ENCODE measurements around the gene OTUD6A. TPM values are rescaled to one million over a fixed set of nuclear protein-coding genes. Genes with fewer than 3 reads are reported as not detected.
A peak's percentile ranks its signal among the peaks of the same experiment; 100 is the strongest.

OTUD6A gene, protein sequence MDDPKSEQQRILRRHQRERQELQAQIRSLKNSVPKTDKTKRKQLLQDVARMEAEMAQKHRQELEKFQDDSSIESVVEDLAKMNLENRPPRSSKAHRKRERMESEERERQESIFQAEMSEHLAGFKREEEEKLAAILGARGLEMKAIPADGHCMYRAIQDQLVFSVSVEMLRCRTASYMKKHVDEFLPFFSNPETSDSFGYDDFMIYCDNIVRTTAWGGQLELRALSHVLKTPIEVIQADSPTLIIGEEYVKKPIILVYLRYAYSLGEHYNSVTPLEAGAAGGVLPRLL
- not detected for polyA plus RNA-seq (ENCODE audit: insufficient read depth in 1 of 5, insufficient read length in 5 of 5, low replicate concordance in 1 of 5)
- long read RNA-seq, donor 1 = 0 reads
- long read RNA-seq, donor 2 = 0 reads
- long read RNA-seq, donor 3 = 0 reads
- long read RNA-seq, donor 4 = 0 reads
- long read RNA-seq, donor 5 = 0 reads
- long read RNA-seq, donor 6 = 0 reads
- long read RNA-seq, donor 7 = 0 reads
- long read RNA-seq, donor 8 = 0 reads

DNA sequence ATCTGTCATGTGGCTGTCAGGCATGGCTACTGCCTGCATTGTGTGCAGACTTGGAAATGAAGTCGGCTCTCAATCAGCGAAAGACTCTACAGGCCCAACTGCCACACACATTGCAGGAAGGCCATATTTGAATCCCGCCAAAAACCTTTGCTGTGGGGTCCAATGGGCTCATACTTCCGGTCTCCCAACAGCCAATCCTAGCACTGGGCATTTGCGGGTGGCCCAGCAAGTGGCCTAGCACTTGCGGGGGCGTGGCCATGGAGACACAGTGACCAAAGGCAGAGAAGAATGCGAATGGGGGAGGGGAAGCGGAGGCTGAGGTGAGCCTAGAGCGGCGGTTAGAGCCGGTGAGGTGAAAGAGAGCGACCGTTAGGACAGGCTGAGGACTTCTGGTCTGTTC is at the start of gene OTUD6A:
Gene OTUD6A (plus strand): TSS at position 382 of the 400 bp plus-strand sequence. CDS start 68 bp downstream, outside the sequence.
- DNase-seq = no peak

DNA sequence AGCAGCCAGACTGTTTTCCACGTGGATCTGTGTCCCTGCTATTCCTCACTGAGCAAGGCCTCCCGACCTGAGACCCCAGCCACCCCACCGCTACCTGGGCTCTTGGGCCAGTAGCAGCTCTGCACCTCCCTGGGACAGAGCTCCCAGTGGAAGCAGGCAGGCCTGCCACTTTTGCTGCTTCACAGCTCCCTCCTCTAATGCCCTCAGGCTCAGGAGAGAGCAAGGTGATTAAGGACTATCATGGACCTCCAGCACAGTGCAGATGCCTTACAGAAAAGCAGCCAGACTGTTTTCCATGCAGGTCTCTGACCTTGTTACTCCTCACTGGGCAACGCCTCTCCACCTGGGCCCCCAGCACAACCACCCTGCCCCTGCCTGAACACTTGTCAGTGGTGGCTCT is 49.5 kb upstream of the OTUD6A start:
- DNase-seq = no peak

DNA sequence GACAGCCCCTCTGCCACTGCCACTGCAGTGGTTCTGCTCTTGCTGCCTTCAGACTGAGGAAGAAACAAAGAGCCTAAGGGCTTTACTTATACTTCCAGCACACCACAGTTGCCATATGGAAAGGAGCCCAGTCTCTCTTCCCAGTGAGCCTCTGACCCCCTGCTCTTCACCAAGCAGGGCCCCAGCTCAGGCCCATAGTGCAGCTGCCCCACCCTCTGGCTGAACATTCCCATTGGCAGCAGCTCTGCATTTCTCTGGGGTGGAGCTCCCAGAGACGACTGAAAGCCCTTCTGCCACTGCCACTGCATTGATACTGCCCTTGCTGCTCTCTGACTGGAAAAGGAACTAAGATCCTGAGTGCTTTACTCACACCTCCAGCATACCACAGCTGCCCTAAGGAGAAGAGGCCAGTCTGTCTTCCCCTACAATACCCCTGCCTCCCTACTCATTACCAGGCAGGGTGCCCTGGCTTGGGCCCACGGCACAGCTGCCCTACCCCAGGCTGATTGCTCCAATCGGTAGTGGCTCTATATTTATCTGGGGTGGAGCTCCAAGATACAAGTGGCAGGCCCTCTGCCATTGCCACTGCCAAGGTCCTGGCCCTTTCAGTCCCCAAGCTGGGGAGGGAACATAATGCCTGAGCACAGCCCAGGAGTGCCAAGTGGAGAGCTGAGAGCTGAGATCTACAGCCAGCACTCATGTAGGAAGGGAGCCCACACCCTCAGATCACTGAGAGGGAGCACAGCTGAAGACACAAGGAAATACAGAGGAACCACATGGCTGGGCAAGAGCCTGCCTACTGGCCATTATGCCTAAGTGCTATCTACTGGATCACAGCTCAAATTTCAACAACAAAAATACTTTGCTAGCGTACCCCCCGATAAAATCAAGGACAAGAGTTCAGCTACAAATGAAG is 48.5 kb upstream of the OTUD6A start:
- DNase-seq = peak; percentile 20 to 26

DNA sequence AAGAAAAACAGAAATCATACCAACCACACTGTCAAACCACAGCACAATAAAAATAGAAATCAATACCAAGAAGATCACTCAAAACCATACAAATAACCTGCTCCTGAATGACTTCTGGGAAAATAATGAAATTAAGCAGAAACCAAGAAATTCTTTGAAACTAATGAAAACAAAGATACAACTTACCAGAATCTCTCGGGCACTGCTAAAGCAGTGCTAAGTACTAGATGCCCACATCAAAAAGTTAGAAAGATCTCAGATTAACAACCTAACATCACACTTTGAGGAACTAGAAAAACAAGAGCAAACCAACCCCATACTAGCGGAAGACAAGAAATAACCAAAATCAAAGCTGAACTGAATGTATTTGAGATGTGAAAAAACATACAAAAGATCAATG is 45.7 kb upstream of the OTUD6A start:
- no peak for DNase-seq

DNA sequence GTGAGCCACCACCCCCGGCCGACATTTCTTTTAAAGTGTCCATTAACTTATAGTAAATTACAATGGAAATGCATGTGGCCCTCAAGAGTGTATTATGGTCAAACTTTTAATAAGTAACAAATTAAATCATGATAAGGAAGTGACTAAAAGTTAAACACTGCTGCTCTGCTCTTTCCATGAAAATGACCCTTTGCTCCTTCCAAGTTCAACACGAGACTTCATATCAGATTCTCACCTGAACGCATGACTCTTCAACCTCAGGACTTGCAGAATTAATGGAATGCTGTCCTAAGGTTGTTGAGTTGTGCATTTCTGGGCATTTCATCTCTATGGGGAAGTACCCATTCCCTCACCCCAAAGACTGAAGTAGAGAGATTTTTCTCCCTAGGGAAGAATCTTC is 39.6 kb upstream of the OTUD6A start:
- DNase-seq = no peak

DNA sequence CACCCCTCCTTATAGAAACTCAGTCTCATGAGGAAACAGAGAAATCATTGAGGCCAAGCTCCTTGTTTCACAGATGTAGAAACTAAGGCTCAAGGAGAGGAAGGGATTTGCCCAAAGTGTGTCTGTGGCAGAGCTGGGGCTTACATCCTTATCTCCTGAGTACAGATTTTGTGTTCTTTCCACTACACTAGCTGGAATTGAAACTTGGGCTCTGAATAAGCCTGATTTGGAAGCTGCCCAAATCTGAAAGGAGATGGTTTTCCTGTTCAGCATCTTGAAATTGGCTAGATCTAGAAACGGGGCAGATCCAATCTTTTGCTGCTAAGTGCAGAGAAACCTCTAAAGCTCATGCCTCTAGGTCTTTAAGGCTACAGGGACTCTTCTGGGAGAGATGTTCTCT is 36.8 kb upstream of the OTUD6A start:
- DNase-seq = no peak

DNA sequence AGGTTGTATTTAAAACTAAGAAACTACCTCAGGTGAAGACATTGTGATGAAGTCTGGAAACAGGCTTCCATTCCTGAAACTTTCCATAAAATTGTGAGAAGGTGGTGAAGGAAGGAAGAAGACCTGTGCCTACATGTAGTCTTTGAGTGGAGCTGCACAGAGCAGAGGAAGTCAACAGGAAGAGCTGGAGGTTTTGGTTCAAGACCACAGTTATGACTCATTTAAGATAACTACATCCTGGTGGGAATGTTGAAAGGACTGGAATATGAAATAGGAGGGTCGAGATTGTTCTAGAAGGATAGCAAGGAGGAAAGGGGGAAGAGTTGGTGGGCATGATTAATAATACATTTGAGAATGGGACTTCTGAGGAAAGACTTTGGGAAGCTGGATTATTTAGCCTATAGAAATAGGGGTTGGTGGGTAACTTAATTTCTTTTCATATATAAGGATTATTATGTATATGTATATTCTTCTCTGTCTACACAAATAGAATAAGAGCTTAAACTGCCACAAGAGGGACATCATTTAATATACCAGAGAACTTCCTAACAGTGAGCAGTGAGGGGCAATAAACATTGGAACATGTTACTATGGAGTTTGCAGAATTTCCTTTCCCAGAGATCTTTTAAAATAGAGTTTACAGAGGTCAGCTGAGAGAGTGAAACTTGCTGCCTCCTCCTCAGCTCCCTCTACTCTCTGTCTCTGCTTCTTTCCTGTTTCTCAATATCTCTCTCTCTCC is 36.0 kb upstream of the OTUD6A start:
- no peak for DNase-seq

DNA sequence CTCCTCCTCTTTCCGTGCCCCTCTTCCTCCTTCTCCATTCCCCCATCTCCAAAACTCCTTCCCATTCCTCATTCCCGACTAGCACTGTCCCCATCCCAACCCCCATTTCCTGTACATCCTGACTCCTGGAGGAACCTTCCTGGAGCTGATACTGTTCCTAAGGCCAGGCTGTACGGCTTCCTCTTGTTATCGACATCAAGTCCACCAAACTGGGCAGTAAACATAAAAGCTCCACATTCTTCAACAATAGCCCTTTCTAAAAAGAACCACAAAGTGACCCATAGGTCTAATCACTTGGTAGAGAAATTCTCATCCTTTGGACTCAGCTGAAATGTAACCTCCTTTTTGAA is 35.4 kb upstream of the OTUD6A start:
- DNase-seq = no peak

DNA sequence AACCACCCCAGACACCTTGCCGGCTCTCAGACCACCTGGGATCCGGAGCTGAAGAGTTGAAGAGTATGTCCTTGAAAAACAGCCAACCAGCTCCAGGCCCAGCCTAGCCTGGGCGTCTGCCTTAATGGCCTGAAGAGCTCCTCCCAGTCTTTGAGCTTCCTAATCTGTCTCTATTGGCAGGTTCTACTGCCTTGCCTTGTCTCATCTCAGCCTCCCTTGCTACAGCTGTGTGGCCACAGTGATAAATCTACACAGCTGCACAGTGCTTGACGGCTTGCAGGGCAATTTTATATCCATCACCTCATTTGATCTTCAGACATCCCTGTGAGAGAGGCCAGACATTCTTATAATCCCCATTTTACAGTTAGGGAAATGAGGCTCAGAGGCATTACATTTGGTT is 32.4 kb upstream of the OTUD6A start:
- DNase-seq = no peak

DNA sequence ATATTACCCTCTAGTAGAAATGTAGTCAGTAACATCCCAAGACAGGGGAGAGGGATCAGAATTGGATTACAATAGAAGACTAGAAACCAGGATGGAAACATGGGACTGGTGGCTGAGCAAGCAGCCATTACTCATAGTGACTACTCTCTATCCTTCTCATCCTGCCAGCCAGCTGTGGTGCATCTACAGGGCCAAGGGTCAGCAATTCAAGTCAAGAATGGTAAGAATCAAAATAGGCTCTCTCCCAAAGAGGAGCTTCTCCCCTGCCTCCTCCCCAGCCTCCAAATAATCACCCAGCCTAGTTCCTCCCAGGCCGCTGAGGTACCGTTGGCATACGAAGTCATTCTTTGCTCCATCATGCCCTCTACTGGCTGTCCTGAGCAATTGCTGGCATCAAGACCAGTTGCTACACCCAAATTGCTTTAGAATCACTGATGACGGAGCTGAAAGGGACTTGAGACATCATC is 31.9 kb upstream of the OTUD6A start:
- no peak for DNase-seq

DNA sequence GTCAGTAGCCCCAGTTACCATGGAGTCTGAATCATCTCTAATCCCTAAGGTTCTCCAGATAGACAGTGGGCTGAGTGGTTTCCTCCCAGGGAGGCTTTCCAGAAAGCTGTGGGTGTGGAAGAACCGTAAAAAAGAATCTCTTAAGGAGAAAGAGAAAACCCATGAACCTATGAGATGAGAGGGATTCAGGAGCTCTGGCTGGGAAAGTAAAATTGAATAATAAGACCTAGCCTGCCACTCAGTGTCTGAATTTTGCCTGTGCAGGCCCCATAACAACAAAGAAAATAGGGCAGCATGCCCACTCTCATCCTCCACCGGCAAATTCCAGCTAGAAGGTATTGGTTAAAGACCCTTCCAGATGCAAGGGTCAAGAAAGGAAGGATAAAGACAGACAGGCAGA is 29.5 kb upstream of the OTUD6A start:
- DNase-seq = no peak

DNA sequence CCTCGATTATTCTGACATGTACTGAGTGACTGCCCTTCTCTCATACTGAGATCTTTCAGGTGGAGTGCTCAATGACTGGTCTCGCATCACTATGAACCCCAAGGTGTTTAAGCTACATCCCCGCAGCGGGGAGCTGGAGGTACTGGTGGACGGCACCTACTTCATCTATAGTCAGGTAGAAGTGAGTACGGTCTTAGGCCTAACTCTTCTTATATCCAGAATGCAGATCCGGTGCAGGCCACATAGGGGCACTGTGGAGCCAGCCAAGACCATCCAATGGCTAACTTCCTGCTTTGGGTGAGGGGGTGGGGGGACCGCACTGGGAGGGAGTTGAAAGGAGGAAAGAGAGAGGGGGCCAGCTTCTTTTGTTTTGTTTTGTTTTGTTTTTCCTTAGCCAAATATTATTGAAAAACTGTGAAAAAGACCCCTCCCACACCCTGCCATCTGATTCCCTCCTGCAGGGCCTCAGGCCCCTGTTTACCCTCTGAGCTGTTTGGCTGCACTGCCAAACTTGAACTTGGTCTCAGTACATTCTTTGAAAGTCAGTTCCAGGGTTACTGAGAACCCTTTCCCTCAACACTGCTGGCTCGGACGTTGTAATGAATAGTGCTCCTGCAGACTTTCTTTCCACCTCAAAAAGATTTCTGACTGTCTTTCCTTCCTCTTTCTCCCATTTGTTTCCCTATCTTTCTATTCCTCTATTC is 28.8 kb upstream of the OTUD6A start:
- no peak for DNase-seq

DNA sequence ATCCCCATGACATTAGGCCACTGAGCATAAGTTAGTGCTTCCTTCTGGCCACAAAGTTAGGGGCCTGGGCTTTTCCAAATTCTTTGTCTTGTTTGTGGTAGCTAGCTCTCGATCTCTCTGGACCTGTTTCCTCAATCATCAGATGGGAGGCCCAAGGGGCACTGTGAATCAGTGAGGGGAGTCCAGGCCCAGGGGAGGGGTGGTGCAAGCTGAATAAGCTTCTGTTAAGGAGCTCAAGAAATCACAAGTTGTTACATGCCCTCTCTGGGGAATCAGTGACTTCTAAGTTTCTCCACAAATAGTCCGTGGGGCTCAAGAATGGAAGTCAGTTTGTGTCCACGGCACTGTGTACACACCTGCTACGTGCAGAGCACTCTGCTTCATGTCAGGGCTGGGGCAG is 27.6 kb upstream of the OTUD6A start:
- DNase-seq = no peak

DNA sequence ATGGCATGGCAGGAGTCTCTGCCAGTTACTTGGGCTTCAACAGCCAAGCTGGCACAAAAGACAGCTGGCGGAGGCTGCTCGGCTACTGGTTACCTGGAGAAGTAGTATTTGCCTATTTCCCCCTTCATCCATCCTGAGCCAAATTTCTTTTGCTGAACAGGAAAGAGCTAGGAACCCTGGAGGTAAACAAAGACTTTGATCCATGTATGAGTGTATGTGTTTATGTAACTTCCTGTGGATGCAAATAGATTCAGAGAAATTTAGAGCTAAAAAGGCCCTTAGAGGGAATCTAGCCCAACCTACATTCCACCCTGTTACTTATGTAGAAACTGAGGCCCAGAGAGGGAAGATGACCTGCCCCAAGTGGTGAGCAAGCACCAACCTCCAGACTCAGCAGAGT is 23.7 kb upstream of the OTUD6A start:
- DNase-seq = no peak

DNA sequence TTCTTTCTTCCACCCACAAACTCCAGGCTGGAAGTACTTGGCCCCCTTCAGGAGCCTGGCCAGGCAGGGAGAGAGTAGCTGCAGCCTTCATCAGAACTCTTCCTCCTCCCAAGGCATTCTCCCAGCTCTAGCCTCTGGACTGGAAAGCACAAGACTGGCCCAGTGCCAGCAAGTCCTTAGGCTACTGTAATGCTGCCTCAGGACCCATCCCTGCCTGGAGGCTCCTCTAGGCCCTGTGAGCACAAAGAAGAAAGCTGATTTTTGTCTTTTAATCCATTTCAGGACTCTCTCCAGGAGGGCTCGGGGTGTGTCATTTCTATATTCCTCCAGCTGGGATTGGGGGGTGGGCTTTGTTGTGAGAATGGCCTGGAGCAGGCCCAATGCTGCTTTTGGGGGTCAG is 23.3 kb upstream of the OTUD6A start:
- no peak for DNase-seq

DNA sequence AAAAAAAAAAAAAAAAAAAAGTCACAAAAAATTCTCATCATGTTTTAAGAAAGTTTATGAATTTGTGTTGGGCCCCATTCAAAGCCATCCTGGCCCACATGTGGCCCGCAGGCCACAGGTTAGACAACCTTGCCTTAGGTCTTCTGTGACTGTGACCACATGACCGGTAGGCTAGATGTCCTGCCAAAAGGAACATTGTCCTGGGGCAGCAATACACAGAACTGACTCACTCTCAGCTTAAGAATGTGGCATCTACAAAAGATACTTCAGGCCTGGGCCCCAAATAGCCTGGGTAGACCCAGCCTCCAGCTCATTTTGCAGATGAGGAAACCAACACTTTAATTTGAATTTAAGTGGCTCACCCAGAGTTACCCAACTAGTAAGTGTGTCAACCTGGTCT is 22.5 kb upstream of the OTUD6A start:
- no peak for DNase-seq

DNA sequence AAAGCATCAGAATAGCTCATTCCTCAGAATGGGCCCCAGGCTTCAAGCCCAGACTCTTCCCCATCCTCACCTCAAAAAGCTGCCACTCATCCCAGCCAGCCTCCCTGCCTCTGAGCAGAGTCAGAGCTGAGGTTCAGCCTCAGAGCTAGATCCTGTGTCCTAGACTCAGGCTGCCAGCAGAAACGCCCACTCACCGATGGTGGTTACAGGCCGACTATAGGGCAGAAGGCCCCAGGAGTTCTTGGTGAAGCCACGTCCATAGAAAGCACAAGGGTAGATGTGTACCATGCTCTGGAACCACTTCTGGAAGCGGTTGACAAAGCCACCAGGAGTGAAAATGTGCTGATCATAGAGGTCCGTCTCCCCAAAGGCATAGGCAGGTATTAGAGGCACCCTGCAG is 20.3 kb upstream of the OTUD6A start:
- DNase-seq = no peak

DNA sequence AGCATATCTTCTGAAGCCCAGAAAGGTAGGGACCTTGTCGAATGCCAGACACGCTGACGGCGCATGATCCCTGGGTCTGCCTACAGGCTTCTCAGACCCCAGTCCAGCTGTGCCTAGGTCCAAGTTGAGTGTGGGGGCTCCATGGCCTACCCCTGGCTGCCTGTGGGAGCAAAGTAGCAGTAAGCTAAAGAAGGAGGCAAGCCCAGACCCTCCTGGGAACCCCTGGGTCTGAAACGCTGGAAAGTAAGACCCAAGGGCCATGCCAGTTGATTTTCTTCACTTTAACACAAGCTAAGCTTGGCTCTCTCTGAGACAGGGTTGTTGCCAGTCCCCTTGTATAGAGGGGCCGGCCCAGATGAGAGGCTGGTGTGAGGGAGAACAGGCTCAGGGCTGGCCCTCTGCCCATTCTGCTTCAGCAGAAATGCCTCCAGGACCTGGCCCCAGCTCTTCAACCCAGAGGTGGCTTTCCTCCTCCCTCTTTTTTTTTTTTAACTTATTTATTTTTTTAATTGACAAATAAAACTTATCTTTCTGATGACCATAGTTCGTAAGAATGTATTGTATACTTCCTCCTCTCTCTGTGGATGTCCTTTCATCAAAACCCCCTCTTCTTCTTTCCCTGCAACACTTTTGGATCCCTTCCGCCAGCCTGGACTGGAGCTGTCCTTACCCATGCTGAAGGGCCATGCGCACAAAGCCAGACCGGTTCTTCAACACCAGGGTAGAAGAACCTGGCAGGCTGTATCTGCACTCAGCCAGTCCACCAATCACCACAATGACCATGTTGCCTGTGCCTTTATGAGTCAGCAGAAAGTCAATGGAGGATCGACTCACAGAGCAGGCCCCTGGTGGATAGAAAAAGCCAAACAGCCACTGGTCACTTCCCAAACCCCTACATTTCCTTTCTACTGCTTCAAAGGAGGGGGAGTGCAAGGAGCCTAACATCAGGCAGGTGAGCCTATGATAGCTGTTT is 19.6 kb upstream of the OTUD6A start:
- DNase-seq = no peak

DNA sequence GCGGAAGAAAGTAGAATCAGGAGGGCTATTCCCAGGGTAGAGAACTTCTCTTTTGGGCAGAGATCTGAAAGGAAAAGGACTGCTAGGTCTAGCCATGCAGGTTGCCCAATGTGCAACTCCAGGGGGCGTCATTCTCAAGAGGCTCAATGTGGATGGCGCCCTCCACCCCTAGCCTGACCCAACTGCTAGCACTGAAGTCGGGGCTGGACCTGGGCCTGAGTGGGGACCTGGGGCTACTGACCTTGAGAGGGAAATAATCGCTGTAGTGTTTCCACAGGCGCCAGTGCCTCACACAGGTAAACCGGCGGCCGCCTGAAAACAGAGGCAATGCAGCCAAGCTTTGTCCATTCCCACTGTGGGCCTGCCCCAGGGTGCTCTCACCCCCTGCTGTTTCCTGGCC is 18.6 kb upstream of the OTUD6A start:
- DNase-seq = no peak
